ENCODE measurements around the gene PPARG. TPM values are rescaled to one million over a fixed set of nuclear protein-coding genes. Genes with fewer than 3 reads are reported as not detected.

Gene PPARG
- total RNA-seq, 1 experiment from 2014 or later, result 71.6 TPM

DNA sequence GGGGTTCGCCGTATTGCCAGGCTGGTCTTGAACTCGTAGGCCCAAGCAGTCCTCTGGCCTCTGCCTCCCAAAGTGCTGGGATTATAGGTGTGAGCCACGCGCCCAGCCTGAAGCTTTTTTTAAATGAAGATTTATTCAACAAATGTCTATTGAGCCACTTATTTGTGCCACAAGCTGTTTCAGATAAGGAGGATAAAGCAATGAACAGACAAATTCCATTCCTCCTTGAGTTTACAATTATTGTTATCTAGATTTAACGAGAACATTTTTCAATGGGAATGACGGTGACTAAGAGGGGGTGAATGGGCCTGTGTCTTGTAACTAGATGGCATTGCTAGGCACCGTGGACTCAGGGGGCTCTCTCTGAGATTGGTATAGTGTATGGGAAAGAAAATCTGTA lies 10.2 kb downstream of the PPARG start:
- H3K79me2 ChIP-seq (ENCODE audit: insufficient read depth, low read length), result peaks cover 20% of the 10 kb centered on the region

DNA sequence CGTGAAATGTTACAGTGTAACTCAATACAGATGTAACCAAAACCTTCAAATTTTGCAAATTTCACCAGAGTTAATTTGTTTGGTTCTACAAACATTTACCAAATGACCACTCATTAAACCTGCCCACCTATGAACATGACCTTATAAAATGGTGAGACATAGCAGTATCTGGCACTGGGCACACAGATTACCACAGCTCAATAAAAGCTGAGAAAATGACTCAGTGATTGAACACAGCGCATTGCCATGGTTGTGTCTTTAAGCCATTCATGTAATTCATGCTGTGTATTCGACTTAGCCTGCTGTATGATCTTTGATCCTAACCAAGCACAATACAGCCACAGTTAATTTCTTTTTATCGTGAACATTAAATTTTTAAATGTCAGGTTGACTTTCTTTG lies 11.3 kb downstream of the PPARG start:
- ChIA-PET RAD21 (ENCODE audit: low non-redundant PET in 1 of 2, low total read pairs in 2 of 2, uncharacterized antibody in 2 of 2, unreplicated experiment in 2 of 2) (no interaction called here), CTCF (no interaction called here), POLR2A (no interaction called here)
- Histone ChIP-seq H3K79me2 (ENCODE audit: insufficient read depth, low read length) (peaks cover 22% of the 10 kb centered on the region), H3K4me3 (replicated peaks in 1 of 2; ENCODE audit: low read depth in 1 of 2, low read length in 2 of 2) (no peak overlapping the region), H3K9ac (ENCODE audit: low read length) (peak overlapping the region; percentile 25), H3K36me3 (ENCODE audit: control insufficient read depth in 1 of 2, insufficient read depth in 2 of 2, low read length in 2 of 2) (no peaks in the 10 kb centered on the region), H3K27me3 (ENCODE audit: insufficient read depth, low read length) (no peaks in the 10 kb centered on the region), H4K20me1 (ENCODE audit: insufficient read depth) (no peaks in the 10 kb centered on the region), H2AFZ (ENCODE audit: low read depth, low read length, poor library complexity, severe bottlenecking) (no peak overlapping the region), H3K27ac (ENCODE audit: low read depth, low read length) (peak overlapping the region; percentile 46; the same call in 1 of the 2 replicates), H3K9me3 (ENCODE audit: control insufficient read depth in 1 of 2, insufficient read depth in 1 of 2, low read depth in 1 of 2, low read length in 2 of 2) (no peaks in the 10 kb centered on the region), H3K4me2 (ENCODE audit: low read length) (peak overlapping the region; percentile 42), H3K4me1 (ENCODE audit: control insufficient read depth in 1 of 2, insufficient read depth in 2 of 2, low read length in 2 of 2) (peaks cover 18 to 55% of the 10 kb centered on the region in 2 experiments), H3K9me2 (ENCODE audit: insufficient read depth) (no peaks in the 10 kb centered on the region)
- intact Hi-C loops (cut with micrococcal nuclease), result loop anchor here (5.0 kb wide), 1 partner anchor 108 kb away; no protein-coding TSS in a partner anchor
- peak; percentile 70 for DNase-seq (ENCODE audit: low read depth, low spot score)
- no TSS peak for BruUV-seq (replicated peaks)
- peak; percentile 87 for ATAC-seq
- TF ChIP-seq POLR2A (IDR thresholded peaks at IDR 0.05; ENCODE audit: borderline replicate concordance, extremely low read depth, insufficient read depth, insufficient read length) (no peak), EZH2 (IDR thresholded peaks at IDR 0.05) (no peak), CEBPB (IDR thresholded peaks at IDR 0.05; ENCODE audit: low read depth) (peak; percentile 18; the same call in 1 of the 2 replicates), FOSL1 (IDR thresholded peaks at IDR 0.05; ENCODE audit: low read depth) (peak; percentile 64; the same call in 1 of the 2 replicates), RAD21 (IDR thresholded peaks at IDR 0.05; ENCODE audit: low read depth) (peak; percentile 18; the same call in 1 of the 2 replicates), SIN3A (IDR thresholded peaks at IDR 0.05; ENCODE audit: low read depth) (no peak), CBX3 (IDR thresholded peaks at IDR 0.05; ENCODE audit: low read depth) (0 out of 2 replicates have a peak, but pooled peaks have one; percentile 62), ZNF274 (IDR thresholded peaks at IDR 0.05; ENCODE audit: low read depth, low read length) (no peak), POLR2AphosphoS5 (IDR thresholded peaks at IDR 0.05; ENCODE audit: low read depth, low read length) (no peak)
- TF ChIP-seq, protein P1, sequence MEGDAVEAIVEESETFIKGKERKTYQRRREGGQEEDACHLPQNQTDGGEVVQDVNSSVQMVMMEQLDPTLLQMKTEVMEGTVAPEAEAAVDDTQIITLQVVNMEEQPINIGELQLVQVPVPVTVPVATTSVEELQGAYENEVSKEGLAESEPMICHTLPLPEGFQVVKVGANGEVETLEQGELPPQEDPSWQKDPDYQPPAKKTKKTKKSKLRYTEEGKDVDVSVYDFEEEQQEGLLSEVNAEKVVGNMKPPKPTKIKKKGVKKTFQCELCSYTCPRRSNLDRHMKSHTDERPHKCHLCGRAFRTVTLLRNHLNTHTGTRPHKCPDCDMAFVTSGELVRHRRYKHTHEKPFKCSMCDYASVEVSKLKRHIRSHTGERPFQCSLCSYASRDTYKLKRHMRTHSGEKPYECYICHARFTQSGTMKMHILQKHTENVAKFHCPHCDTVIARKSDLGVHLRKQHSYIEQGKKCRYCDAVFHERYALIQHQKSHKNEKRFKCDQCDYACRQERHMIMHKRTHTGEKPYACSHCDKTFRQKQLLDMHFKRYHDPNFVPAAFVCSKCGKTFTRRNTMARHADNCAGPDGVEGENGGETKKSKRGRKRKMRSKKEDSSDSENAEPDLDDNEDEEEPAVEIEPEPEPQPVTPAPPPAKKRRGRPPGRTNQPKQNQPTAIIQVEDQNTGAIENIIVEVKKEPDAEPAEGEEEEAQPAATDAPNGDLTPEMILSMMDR (IDR thresholded peaks at IDR 0.05 in 2 of 3, conservative IDR thresholded peaks at IDR 0.05 in 1 of 3; ENCODE audit: borderline replicate concordance in 1 of 3, insufficient read depth in 1 of 3, low read depth in 2 of 3, low read length in 2 of 3), result no peak
- TF ChIP-seq, protein P2, sequence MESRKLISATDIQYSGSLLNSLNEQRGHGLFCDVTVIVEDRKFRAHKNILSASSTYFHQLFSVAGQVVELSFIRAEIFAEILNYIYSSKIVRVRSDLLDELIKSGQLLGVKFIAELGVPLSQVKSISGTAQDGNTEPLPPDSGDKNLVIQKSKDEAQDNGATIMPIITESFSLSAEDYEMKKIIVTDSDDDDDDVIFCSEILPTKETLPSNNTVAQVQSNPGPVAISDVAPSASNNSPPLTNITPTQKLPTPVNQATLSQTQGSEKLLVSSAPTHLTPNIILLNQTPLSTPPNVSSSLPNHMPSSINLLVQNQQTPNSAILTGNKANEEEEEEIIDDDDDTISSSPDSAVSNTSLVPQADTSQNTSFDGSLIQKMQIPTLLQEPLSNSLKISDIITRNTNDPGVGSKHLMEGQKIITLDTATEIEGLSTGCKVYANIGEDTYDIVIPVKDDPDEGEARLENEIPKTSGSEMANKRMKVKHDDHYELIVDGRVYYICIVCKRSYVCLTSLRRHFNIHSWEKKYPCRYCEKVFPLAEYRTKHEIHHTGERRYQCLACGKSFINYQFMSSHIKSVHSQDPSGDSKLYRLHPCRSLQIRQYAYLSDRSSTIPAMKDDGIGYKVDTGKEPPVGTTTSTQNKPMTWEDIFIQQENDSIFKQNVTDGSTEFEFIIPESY (IDR thresholded peaks at IDR 0.05; ENCODE audit: extremely low read depth, insufficient replicate concordance, low read length), result no peak
- TF ChIP-seq, protein P3, sequence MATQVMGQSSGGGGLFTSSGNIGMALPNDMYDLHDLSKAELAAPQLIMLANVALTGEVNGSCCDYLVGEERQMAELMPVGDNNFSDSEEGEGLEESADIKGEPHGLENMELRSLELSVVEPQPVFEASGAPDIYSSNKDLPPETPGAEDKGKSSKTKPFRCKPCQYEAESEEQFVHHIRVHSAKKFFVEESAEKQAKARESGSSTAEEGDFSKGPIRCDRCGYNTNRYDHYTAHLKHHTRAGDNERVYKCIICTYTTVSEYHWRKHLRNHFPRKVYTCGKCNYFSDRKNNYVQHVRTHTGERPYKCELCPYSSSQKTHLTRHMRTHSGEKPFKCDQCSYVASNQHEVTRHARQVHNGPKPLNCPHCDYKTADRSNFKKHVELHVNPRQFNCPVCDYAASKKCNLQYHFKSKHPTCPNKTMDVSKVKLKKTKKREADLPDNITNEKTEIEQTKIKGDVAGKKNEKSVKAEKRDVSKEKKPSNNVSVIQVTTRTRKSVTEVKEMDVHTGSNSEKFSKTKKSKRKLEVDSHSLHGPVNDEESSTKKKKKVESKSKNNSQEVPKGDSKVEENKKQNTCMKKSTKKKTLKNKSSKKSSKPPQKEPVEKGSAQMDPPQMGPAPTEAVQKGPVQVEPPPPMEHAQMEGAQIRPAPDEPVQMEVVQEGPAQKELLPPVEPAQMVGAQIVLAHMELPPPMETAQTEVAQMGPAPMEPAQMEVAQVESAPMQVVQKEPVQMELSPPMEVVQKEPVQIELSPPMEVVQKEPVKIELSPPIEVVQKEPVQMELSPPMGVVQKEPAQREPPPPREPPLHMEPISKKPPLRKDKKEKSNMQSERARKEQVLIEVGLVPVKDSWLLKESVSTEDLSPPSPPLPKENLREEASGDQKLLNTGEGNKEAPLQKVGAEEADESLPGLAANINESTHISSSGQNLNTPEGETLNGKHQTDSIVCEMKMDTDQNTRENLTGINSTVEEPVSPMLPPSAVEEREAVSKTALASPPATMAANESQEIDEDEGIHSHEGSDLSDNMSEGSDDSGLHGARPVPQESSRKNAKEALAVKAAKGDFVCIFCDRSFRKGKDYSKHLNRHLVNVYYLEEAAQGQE (IDR thresholded peaks at IDR 0.05; ENCODE audit: low read depth), result no peak

More for the DNA sequence above, 10.2 kb downstream of the PPARG start:
- BruUV-seq (replicated peaks), result no TSS peak
- intact Hi-C loops (cut with micrococcal nuclease), result no loop called here
- no peak for ATAC-seq
- H2AFZ ChIP-seq (ENCODE audit: low read depth, low read length, poor library complexity, severe bottlenecking), result no peak overlapping the region
- no peak overlapping the region for H3K4me3 ChIP-seq (replicated peaks in 1 of 2; ENCODE audit: low read depth in 1 of 2, low read length in 2 of 2)
- no peak overlapping the region for H3K4me2 ChIP-seq (ENCODE audit: low read length)
- TF ChIP-seq CEBPB (IDR thresholded peaks at IDR 0.05; ENCODE audit: low read depth) (no peak), CBX3 (IDR thresholded peaks at IDR 0.05; ENCODE audit: low read depth) (no peak), SP1 (IDR thresholded peaks at IDR 0.05; ENCODE audit: low read depth) (no peak), JUND (IDR thresholded peaks at IDR 0.05) (no peak)
- H3K36me3 ChIP-seq (ENCODE audit: control insufficient read depth in 1 of 2, insufficient read depth in 2 of 2, low read length in 2 of 2), result no peaks in the 10 kb centered on the region
- no peaks in the 10 kb centered on the region for H3K9me3 ChIP-seq (ENCODE audit: control insufficient read depth in 1 of 2, insufficient read depth in 1 of 2, low read depth in 1 of 2, low read length in 2 of 2)
- H3K27me3 ChIP-seq (ENCODE audit: insufficient read depth, low read length), result no peaks in the 10 kb centered on the region
- no peaks in the 10 kb centered on the region for H4K20me1 ChIP-seq (ENCODE audit: insufficient read depth)
- no peak for DNase-seq (ENCODE audit: low read depth, low spot score)
- H3K4me1 ChIP-seq (ENCODE audit: control insufficient read depth in 1 of 2, insufficient read depth in 2 of 2, low read length in 2 of 2), result peaks cover 24 to 56% of the 10 kb centered on the region in 2 experiments
- ChIA-PET POLR2A (no interaction called here), CTCF (no interaction called here), RAD21 (ENCODE audit: low non-redundant PET in 1 of 2, low total read pairs in 2 of 2, uncharacterized antibody in 2 of 2, unreplicated experiment in 2 of 2) (no interaction called here)
- H3K9me2 ChIP-seq (ENCODE audit: insufficient read depth), result no peaks in the 10 kb centered on the region
- peak overlapping the region; percentile 46; the same call in 1 of the 2 replicates for H3K27ac ChIP-seq (ENCODE audit: low read depth, low read length)
- no peak overlapping the region for H3K9ac ChIP-seq (ENCODE audit: low read length)
